Measurements from ENCODE around the gene IL15RA.

DNA sequence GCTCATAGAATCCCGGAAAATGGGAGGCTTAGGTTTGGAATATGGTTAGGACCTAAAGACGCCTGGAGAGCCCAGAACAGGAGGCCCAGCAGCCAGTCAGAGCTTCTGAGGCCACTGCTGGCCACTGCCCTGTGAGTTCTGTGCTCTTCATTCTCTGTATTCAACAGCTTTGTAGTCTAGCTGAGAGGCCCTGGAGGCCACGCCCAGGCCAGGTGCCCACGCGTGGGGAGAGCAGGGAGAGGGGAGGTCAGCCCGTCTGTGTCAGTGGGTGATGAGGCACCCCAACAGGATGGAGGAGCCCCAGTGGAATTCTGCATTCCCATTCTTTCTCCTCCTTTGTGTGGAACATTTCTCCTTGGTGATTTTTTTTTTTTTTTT, 29.1 kb downstream of the IL15RA start:
- TF ChIP-seq, protein P1, sequence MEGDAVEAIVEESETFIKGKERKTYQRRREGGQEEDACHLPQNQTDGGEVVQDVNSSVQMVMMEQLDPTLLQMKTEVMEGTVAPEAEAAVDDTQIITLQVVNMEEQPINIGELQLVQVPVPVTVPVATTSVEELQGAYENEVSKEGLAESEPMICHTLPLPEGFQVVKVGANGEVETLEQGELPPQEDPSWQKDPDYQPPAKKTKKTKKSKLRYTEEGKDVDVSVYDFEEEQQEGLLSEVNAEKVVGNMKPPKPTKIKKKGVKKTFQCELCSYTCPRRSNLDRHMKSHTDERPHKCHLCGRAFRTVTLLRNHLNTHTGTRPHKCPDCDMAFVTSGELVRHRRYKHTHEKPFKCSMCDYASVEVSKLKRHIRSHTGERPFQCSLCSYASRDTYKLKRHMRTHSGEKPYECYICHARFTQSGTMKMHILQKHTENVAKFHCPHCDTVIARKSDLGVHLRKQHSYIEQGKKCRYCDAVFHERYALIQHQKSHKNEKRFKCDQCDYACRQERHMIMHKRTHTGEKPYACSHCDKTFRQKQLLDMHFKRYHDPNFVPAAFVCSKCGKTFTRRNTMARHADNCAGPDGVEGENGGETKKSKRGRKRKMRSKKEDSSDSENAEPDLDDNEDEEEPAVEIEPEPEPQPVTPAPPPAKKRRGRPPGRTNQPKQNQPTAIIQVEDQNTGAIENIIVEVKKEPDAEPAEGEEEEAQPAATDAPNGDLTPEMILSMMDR (IDR thresholded peaks at IDR 0.05) = no peak
- TF ChIP-seq POLR2AphosphoS5 (IDR thresholded peaks at IDR 0.05) = no peak
